B cell (primary cell): ENCODE results near the gene PIP4K2C. TPM values are rescaled to one million over a fixed set of nuclear protein-coding genes. Genes with fewer than 3 reads are reported as not detected.

ENCODE experiments used
- ATAC-seq: fragments of 200-7000 bp; cut with Tn5 transposase; one replicate; pipeline ENCODE4 v1.10.0; 2021; ENCODE audit warnings: low read depth, mild to moderate bottlenecking, moderate number of reproducible peaks, moderate library complexity
- CTCF ChIA-PET: fragments of 350-600 bp; sonication (Branson Sonifier 250); formaldehyde crosslinking; loops from one replicate; lab custom pipeline; 2021; ENCODE audit warnings: antibody characterized with exemption, inconsistent platforms; lab: Charles Lee
- POLR2A ChIA-PET: fragments of 350-600 bp; sonication (Branson Sonifier 250); formaldehyde crosslinking; loops from one replicate; lab custom pipeline; 2021; ENCODE audit warnings: antibody characterized with exemption; lab: Charles Lee
- DNase-seq: peaks from one replicate; pipeline ENCODE4 v3.0.0; 2013
- H2AFZ ChIP-seq: 2 replicates; pipeline ENCODE4 v1.6.1; 2012; ENCODE audit warnings: mild to moderate bottlenecking, low read depth, low read length; ENCODE audit not compliant: insufficient read depth, poor library complexity, severe bottlenecking
- H3K27ac ChIP-seq, 2 donors: 1 replicate in 1 of 2; 2 replicates in 1 of 2; pipeline ENCODE4 v1.5.1; 2012 to 2013; ENCODE audit warnings: low read length in 2 of 2, mild to moderate bottlenecking in 2 of 2, moderate library complexity in 1 of 2
- H3K27me3 ChIP-seq, 4 experiments: fragments of 200-600 bp in 1 of 4; sonication (generic) in 1 of 4; replicated peaks in 1 of 4; 1 replicate in 2 of 4; 2 replicates in 2 of 4; pipeline versions ENCODE4 v1.6.1 to v1.7.0; 2013 to 2016; ENCODE audit warnings: low read length in 3 of 4, mild to moderate bottlenecking in 2 of 4, mixed read lengths in 1 of 4, moderate library complexity in 1 of 4; ENCODE audit not compliant: insufficient read depth in 4 of 4, control insufficient read depth in 3 of 4; ENCODE audit errors: control extremely low read depth in 1 of 4
- H3K36me3 ChIP-seq, 2 experiments: replicated peaks in 1 of 2; 1 replicate in 1 of 2; 2 replicates in 1 of 2; pipeline versions ENCODE4 v1.6.1 to v1.7.1; 2013; ENCODE audit warnings: low read length in 1 of 2; ENCODE audit not compliant: insufficient read depth in 2 of 2, control insufficient read depth in 1 of 2; ENCODE audit errors: control extremely low read depth in 1 of 2, extremely low read depth in 1 of 2
- H3K4me1 ChIP-seq, 2 donors: fragments of 200-600 bp in 1 of 2; sonication (generic) in 1 of 2; 1 replicate in 1 of 2; 2 replicates in 1 of 2; pipeline versions ENCODE4 v1.5.1 to v1.6.1; 2013 to 2017; ENCODE audit warnings: low read length in 2 of 2; ENCODE audit not compliant: control insufficient read depth in 2 of 2, insufficient read depth in 2 of 2
- H3K4me2 ChIP-seq: replicated peaks from 2 replicates; pipeline ENCODE3; 2012; ENCODE audit warnings: mild to moderate bottlenecking, low read depth, low read length; ENCODE audit not compliant: poor library complexity, severe bottlenecking
- H3K4me3 ChIP-seq, 5 experiments: fragments of 200-600 bp in 1 of 5; sonication (generic) in 1 of 5; 1 replicate in 3 of 5; 2 replicates in 2 of 5; pipeline versions ENCODE4 v1.5.1 to v1.7.0; 2011 to 2016; ENCODE audit warnings: low read length in 4 of 5, mild to moderate bottlenecking in 4 of 5, low read depth in 2 of 5, control low read depth in 1 of 5, moderate library complexity in 1 of 5; ENCODE audit not compliant: insufficient read depth in 1 of 5; ENCODE audit errors: control extremely low read depth in 1 of 5, extremely low read depth in 1 of 5
- H3K79me2 ChIP-seq: fragments of 200-600 bp; sonication (generic); one replicate; pipeline ENCODE4 v1.6.0; 2016; ENCODE audit warnings: low read length; ENCODE audit not compliant: control insufficient read depth, insufficient read depth
- H3K9ac ChIP-seq: fragments of 200-600 bp; sonication (generic); 2 replicates; pipeline ENCODE4 v1.6.1; 2017; ENCODE audit warnings: mild to moderate bottlenecking, low read length, moderate library complexity
- H3K9me3 ChIP-seq, 3 donors: one replicate each; pipeline versions ENCODE4 v1.6.1 to v1.7.1; 2013; ENCODE audit warnings: low read length in 2 of 3; ENCODE audit not compliant: control insufficient read depth in 2 of 3, insufficient read depth in 1 of 3; ENCODE audit errors: control extremely low read depth in 1 of 3
- H4K20me1 ChIP-seq: 2 replicates; pipeline ENCODE4 v1.6.0; 2012; ENCODE audit warnings: mild to moderate bottlenecking, low read length; ENCODE audit not compliant: insufficient read depth, control insufficient read depth, poor library complexity, severe bottlenecking
- H3K27ac Mint-ChIP-seq: one replicate; pipeline ENCODE4 v1.8.0; 2021; ENCODE audit warnings: mixed read lengths
- H3K27me3 Mint-ChIP-seq: one replicate; pipeline ENCODE4 v1.8.0; 2021; ENCODE audit warnings: mixed read lengths
- H3K4me1 Mint-ChIP-seq: one replicate; pipeline ENCODE4 v1.8.0; 2021; ENCODE audit warnings: mixed read lengths
- H3K4me3 Mint-ChIP-seq: one replicate; pipeline ENCODE4 v1.8.0; 2021; ENCODE audit warnings: mixed read lengths
- H3K9me3 Mint-ChIP-seq: one replicate; pipeline ENCODE4 v1.8.0; 2022; ENCODE audit warnings: mixed read lengths; ENCODE audit not compliant: insufficient read depth
- CTCF ChIP-seq: fragments of 200-600 bp; IDR thresholded peaks from one replicate; pipeline ENCODE4 v1.8.0; 2022; ENCODE audit warnings: antibody characterized with exemption, mild to moderate bottlenecking
- EZH2 ChIP-seq: IDR thresholded peaks from 2 replicates; pipeline ENCODE4 v1.6.1; 2012; ENCODE audit warnings: borderline replicate concordance, low read depth, mild to moderate bottlenecking, moderate library complexity, low read length; ENCODE audit not compliant: insufficient read depth, poor library complexity, severe bottlenecking
- WGBS: methylation state at CpG from one replicate; pipeline ENCODE4 v1.1.5; 2013; ENCODE audit warnings: missing lambda C conversion rate; ENCODE audit not compliant: insufficient coverage; 5-methylcytosine and 5-hydroxymethylcytosine counted together
- intact Hi-C: fragments of 100-400 bp; cut with micrococcal nuclease; formaldehyde crosslinking; loops from one replicate; pipeline ENCODE4 v1.10.0; 2022
- polyA plus RNA-seq: library from polyadenylated mRNA; depleted of rRNA; stranded (reverse); fragments of >200 nt; gene quantifications from 2 replicates; pipeline ENCODE4 v1.2.3, GENCODE V29; 2012
- total RNA-seq, 2 donors: library from RNA; stranded (reverse); fragments of 120-200 nt in 1 of 2; gene quantifications; 1 replicate in 1 of 2; 2 replicates in 1 of 2; pipeline versions ENCODE4 v1.2.3 to v1.2.4, GENCODE V29; 2013 to 2022

The PIP4K2C gene
- total and polyA plus RNA-seq, 2 donors (not counting 1 experiment from before 2014, with no cell fraction given) = 20.1 to 21.3 TPM

DNA sequence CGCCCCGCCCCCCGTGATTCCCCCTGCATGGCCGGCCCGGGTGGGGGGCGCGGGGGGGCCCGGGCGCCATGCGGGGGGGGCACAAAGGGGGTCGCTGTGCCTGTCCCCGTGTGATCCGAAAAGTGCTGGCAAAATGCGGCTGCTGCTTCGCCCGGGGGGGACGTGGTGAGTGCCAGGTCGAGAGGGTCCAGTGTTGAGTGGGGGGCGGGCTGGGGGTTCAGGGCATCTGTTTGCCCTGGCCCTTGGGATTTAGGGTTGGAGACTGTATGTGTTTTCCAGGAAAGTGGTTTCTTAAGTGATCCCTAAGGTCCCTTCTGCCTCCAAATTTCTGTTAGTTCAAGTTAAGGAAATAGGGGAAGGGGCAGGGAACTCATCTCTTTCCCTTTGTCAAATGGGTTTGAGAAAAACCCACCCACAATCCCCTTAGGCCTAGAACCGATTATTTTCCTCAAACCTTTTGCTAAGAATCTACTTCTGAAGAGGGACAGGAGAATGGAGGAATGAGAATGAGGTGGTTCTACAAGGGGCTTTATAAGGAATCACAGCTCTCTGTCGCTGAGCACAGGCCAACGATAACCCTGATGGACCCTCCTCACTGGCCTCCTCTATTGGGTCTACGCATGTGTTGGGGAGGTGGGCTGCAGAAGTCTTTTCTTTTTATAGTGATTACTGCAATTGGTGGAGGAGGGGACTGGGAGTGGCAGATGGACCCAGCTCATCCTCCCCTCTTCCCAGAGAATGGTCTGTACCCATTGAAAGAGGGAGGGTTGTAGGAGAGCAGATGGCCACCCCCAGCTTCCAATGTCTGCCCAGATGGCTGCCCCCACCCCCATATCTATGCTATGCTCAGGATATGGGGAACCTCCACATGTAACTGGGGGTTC is 21.1 kb downstream of the PIP4K2C start:
- WGBS = 8% methylated on average over 19 of the region's 23 CpGs
- Mint-ChIP-seq H3K4me1 (peaks cover 53% of the 10 kb centered on the region), H3K9me3 (no peaks in the 10 kb centered on the region), H3K4me3 (peak overlapping the region; percentile 81), H3K27ac (no peak overlapping the region), H3K27me3 (peaks cover 46% of the 10 kb centered on the region)
- Histone ChIP-seq H3K27me3 (peaks cover 0 to 65% (median 31%) of the 10 kb centered on the region in 4 experiments), H3K4me2 (peak overlapping the region; percentile 97), H3K9me3 (peaks cover 0 to 5% (median 0%) of the 10 kb centered on the region in 3 donors), H2AFZ (no peak overlapping the region), H3K4me3 (peak overlapping the region in 2 of 5 experiments; percentile 4 to 47), H3K79me2 (no peaks in the 10 kb centered on the region), H3K36me3 (no peaks in the 10 kb centered on the region), H3K9ac (no peak overlapping the region), H4K20me1 (peaks cover 4% of the 10 kb centered on the region), H3K4me1 (peaks cover 52 to 59% of the 10 kb centered on the region in 2 donors), H3K27ac (no peak overlapping the region)
- POLR2A ChIA-PET = no interaction called here
- CTCF ChIA-PET = interaction anchor here (0.9 to 12.6 kb wide), 4 partner anchors 9 to 29 kb away, joined by 3 to 97 read pairs (median 4); no protein-coding TSS in a partner anchor
- intact Hi-C loops = no loop called here
- TF ChIP-seq CTCF (no peak), EZH2 (no peak)
- ATAC-seq (no peak), DNase-seq (no peak)
